PC-3 (cell line): ENCODE results near the gene RING1. TPM values are rescaled to one million over a fixed set of nuclear protein-coding genes. Genes with fewer than 3 reads are reported as not detected.

Source experiments
- ATAC-seq: fragments of 200-7000 bp; cut with Tn5 transposase; 2 replicates; pipeline ENCODE4 v1.9.1; 2020; ENCODE audit warnings: mild to moderate bottlenecking, moderate library complexity
- BruUV-seq: library from RNA; stranded (reverse); fragments of 400-500 nt; replicated peaks from 2 replicates; lab custom pipeline; 2021; lab: Mats Ljungman, UMichigan
- CTCF ChIA-PET: fragments of 300-600 bp; sonication (Branson Sonifier 250); formaldehyde crosslinking; loops from one replicate; lab custom pipeline; 2022; ENCODE audit warnings: antibody characterized with exemption; lab: Charles Lee
- POLR2A ChIA-PET: fragments of 300-600 bp; sonication (Branson Sonifier 250); formaldehyde crosslinking; loops from one replicate; lab custom pipeline; 2022; ENCODE audit warnings: antibody characterized with exemption; ENCODE audit not compliant: unreplicated experiment; lab: Charles Lee
- DNase-seq: peaks from one replicate; pipeline ENCODE4 v3.0.0-alpha.2; 2015
- H2AFZ ChIP-seq: fragments of 300-600 bp; sonication (generic); 2 replicates; pipeline ENCODE4 v1.6.0; 2016; ENCODE audit warnings: antibody characterized with exemption, low read length
- H3F3A ChIP-seq: fragments of 300-600 bp; sonication (generic); one replicate; pipeline ENCODE4 v1.6.0; 2017; ENCODE audit warnings: antibody characterized with exemption, low read length, control low read depth, mild to moderate bottlenecking; ENCODE audit not compliant: unreplicated experiment
- H3K27ac ChIP-seq: fragments of 300-600 bp; sonication (generic); 2 replicates; pipeline ENCODE4 v1.5.1; 2016; ENCODE audit warnings: mild to moderate bottlenecking, low read length
- H3K27me3 ChIP-seq: fragments of 300-600 bp; sonication (generic); 2 replicates; pipeline ENCODE4 v1.6.1; 2016; ENCODE audit warnings: low read length, mixed read lengths
- H3K36me3 ChIP-seq: fragments of 300-600 bp; sonication (generic); 2 replicates; pipeline ENCODE4 v1.6.1; 2016; ENCODE audit warnings: low read depth, mixed run types, low read length, mixed read lengths
- H3K4me1 ChIP-seq: fragments of 300-600 bp; sonication (generic); 2 replicates; pipeline ENCODE4 v1.5.1; 2016; ENCODE audit warnings: low read length; ENCODE audit not compliant: insufficient read depth
- H3K4me2 ChIP-seq: fragments of 300-600 bp; sonication (generic); 2 replicates; pipeline ENCODE4 v1.6.0; 2016; ENCODE audit warnings: low read length
- H3K4me3 ChIP-seq: fragments of 300-600 bp; sonication (generic); 2 replicates; pipeline ENCODE4 v1.5.1; 2016; ENCODE audit warnings: mild to moderate bottlenecking, low read length, mixed read lengths
- H3K79me2 ChIP-seq: fragments of 300-600 bp; sonication (generic); 2 replicates; pipeline ENCODE4 v1.6.1; 2017; ENCODE audit warnings: low read length, mixed read lengths
- H3K9ac ChIP-seq: fragments of 300-600 bp; sonication (generic); 2 replicates; pipeline ENCODE4 v1.6.0; 2016; ENCODE audit warnings: mild to moderate bottlenecking, low read length
- H3K9me2 ChIP-seq: fragments of 300-600 bp; sonication (generic); replicated peaks from 2 replicates; pipeline ENCODE4 v1.6.1; 2016; ENCODE audit warnings: mixed run types, low read length, mixed read lengths
- H3K9me3 ChIP-seq: fragments of 300-600 bp; sonication (generic); 2 replicates; pipeline ENCODE4 v1.6.1; 2016; ENCODE audit warnings: low read length, mixed read lengths
- H4K20me1 ChIP-seq: fragments of 300-600 bp; sonication (generic); 2 replicates; pipeline ENCODE4 v1.6.1; 2016; ENCODE audit warnings: low read length, mixed read lengths
- CTCF ChIP-seq: fragments of 300-600 bp; sonication (generic); conservative IDR thresholded peaks from 2 replicates; pipeline ENCODE4 v1.5.1; 2017; ENCODE audit warnings: antibody characterized with exemption, low read depth, mild to moderate bottlenecking, low read length
- EZH2 ChIP-seq: fragments of 300-600 bp; sonication (generic); IDR thresholded peaks from one replicate; pipeline ENCODE4 v1.6.1; 2017; ENCODE audit warnings: antibody characterized with exemption, mild to moderate bottlenecking, low read length; ENCODE audit not compliant: unreplicated experiment
- EZH2phosphoT487 ChIP-seq: fragments of 300-600 bp; sonication (generic); IDR thresholded peaks from 2 replicates; pipeline ENCODE4 v1.6.1; 2018; ENCODE audit warnings: mild to moderate bottlenecking, antibody characterized with exemption, low read length, borderline replicate concordance
- intact Hi-C: fragments of 100-400 bp; cut with micrococcal nuclease; formaldehyde crosslinking; loops from 2 replicates; pipeline ENCODE4 v1.9.0; 2023
- total RNA-seq: library from RNA; depleted of rRNA; stranded (reverse); fragments of >200 nt; gene quantifications from 2 replicates; pipeline ENCODE4 v1.2.3, GENCODE V29; 2014

The RING1 gene
- total RNA-seq, 1 experiment from 2014 or later, result 23.3 TPM

GRCh38 chr6:33176906-33177305 is 31.4 kb upstream of the RING1 start:
- Histone ChIP-seq H3K9me2 (no peaks in the 10 kb centered on the region), H4K20me1 (no peaks in the 10 kb centered on the region), H3K4me3 (no peak overlapping the region), H3K36me3 (no peaks in the 10 kb centered on the region), H3K27me3 (no peaks in the 10 kb centered on the region), H3K4me1 (no peaks in the 10 kb centered on the region), H3K79me2 (no peaks in the 10 kb centered on the region), H2AFZ (no peak overlapping the region), H3K27ac (no peak overlapping the region), H3K9me3 (no peaks in the 10 kb centered on the region), H3K9ac (no peak overlapping the region), H3K4me2 (no peak overlapping the region), H3F3A (no peaks in the 10 kb centered on the region)
- TF ChIP-seq EZH2 (no peak), CTCF (no peak), EZH2phosphoT487 (no peak)
- DNase-seq (no peak), ATAC-seq (no peak)
- CTCF ChIA-PET, result no interaction called here
- intact Hi-C loops, result no loop called here
- no TSS peak for BruUV-seq
- POLR2A ChIA-PET, result no interaction called here

- H3K9me2 ChIP-seq, result no peaks in the 10 kb centered on the region
- H3K4me2 ChIP-seq, result no peak overlapping the region
- no peak overlapping the region for H3K27ac ChIP-seq
- H2AFZ ChIP-seq, result no peak overlapping the region
- TF ChIP-seq EZH2phosphoT487 (no peak), EZH2 (no peak), CTCF (no peak)
- POLR2A ChIA-PET, result no interaction called here
- H3K27me3 ChIP-seq, result no peaks in the 10 kb centered on the region
- no peaks in the 10 kb centered on the region for H4K20me1 ChIP-seq
- H3K9me3 ChIP-seq, result no peaks in the 10 kb centered on the region
- no peak for DNase-seq
- intact Hi-C loops, result no loop called here
- H3F3A ChIP-seq, result no peaks in the 10 kb centered on the region
- no peak overlapping the region for H3K9ac ChIP-seq
- H3K36me3 ChIP-seq, result no peaks in the 10 kb centered on the region
- no peak overlapping the region for H3K4me3 ChIP-seq
- H3K4me1 ChIP-seq, result no peaks in the 10 kb centered on the region
- CTCF ChIA-PET, result no interaction called here
- BruUV-seq, result no TSS peak
- ATAC-seq, result no peak
- no peaks in the 10 kb centered on the region for H3K79me2 ChIP-seq
Observed at GRCh38 chr6:33177552-33178446, 30.5 kb upstream of the RING1 start.
